ENCODE results near the gene CNNM3. TPM values are rescaled to one million over a fixed set of nuclear protein-coding genes. Genes with fewer than 3 reads are reported as not detected.

The CNNM3 gene
- total RNA-seq, 2 experiments from 2014 or later: 13.5 to 18.6 TPM

DNA sequence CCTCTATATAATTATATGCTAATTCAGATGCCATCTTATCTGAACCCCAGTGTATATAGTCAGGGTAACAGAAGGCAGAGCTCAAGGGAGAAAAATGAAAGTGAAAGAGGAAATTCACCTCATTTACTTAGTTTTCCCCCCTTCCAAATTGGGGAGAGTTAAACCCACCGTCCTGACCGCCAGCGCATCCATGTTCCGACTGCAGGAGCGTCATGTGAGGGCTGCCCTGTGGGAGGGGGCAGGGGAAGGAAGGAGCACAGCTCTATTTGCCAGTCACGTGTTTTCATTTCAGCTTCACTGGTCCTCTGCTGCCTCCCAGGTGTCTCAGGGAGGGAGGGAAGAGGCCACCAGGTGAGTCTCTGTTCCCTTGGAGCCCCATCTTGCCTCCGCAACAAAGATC, 42.1 kb upstream of the CNNM3 start:
- Histone ChIP-seq H4K20me1 (ENCODE audit: insufficient read depth, low read length) (no peaks in the 10 kb centered on the region), H3K4me3 (ENCODE audit: low read depth, low read length, poor library complexity, severe bottlenecking) (peak overlapping the region; percentile 65), H3K9me2 (ENCODE audit: insufficient read depth, low read length) (no peaks in the 10 kb centered on the region), H3K4me1 (ENCODE audit: insufficient read depth, low read length, poor library complexity, severe bottlenecking) (peaks cover 65% of the 10 kb centered on the region), H3K27ac (ENCODE audit: low read depth, low read length, poor library complexity, severe bottlenecking) (peak overlapping the region; percentile 58), H3K36me3 (ENCODE audit: insufficient read depth, low read length) (no peaks in the 10 kb centered on the region), H3K79me2 (ENCODE audit: insufficient read depth, low read depth, low read length) (peaks cover 11% of the 10 kb centered on the region; the same call in 1 of the 2 replicates), H3K4me2 (ENCODE audit: low read length) (peak overlapping the region; percentile 72), H3K9me3 (ENCODE audit: low read length) (no peaks in the 10 kb centered on the region), H2AFZ (ENCODE audit: low read length) (peak overlapping the region; percentile 56)
- peak; percentile 79 for DNase-seq (ENCODE audit: low spot score)
- BruUV-seq (replicated peaks): no TSS peak
- intact Hi-C loops (cut with micrococcal nuclease; ENCODE audit: unreplicated experiment): no loop called here
- ChIA-PET POLR2A (interaction anchor here (0.6 to 2.6 kb wide), 18 partner anchors 9 to 1954 kb away, joined by 3 to 44 read pairs (median 4); partner anchors contain the start of genes CNNM3 and CNNM4), CTCF (ENCODE audit: unreplicated experiment) (interaction anchor here (1.3 to 2.8 kb wide), 2 partner anchors 11 to 13 kb away, joined by 5 to 20 read pairs; partner anchors contain the start of gene CNNM4)
- TF ChIP-seq EZH2phosphoT487 (IDR thresholded peaks at IDR 0.05; ENCODE audit: borderline replicate concordance, low read depth, low read length): no peak
- TF ChIP-seq CTCF (conservative IDR thresholded peaks at IDR 0.05; ENCODE audit: low read length): no peak

DNA sequence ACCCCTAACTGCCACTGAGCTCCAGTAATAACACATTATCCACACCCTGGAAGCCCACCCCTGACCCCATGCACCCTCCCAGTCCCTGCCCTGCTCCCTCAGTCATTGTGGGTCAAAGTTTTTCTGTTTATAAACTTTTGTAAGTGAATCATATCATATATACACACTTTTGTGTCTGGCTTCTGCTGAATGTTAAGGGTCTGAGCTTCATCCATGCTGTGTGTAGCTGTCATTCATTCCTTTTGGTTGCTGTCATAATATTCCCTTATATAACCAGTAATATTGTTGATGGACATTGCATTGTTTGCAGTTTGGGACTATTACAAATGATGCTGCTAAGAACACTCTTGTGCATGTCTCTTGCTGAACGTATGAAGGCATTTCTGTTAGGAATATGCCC, 40.9 kb upstream of the CNNM3 start:
- CTCF ChIA-PET (ENCODE audit: unreplicated experiment): interaction anchor here (2.8 kb wide), 1 partner anchor 12 kb away, joined by 20 read pairs; no protein-coding TSS in a partner anchor
- H2AFZ ChIP-seq (ENCODE audit: low read length): no peak overlapping the region
- TF ChIP-seq CTCF (conservative IDR thresholded peaks at IDR 0.05; ENCODE audit: low read length) (no peak), EZH2phosphoT487 (IDR thresholded peaks at IDR 0.05; ENCODE audit: borderline replicate concordance, low read depth, low read length) (no peak)
- no TSS peak for BruUV-seq (replicated peaks)
- intact Hi-C loops (cut with micrococcal nuclease; ENCODE audit: unreplicated experiment): no loop called here
- peaks cover 11% of the 10 kb centered on the region; the same call in 1 of the 2 replicates for H3K79me2 ChIP-seq (ENCODE audit: insufficient read depth, low read depth, low read length)
- peak overlapping the region; percentile 58 for H3K27ac ChIP-seq (ENCODE audit: low read depth, low read length, poor library complexity, severe bottlenecking)
- POLR2A ChIA-PET: interaction anchor here (0.8 to 2.6 kb wide), 4 partner anchors 10 to 28 kb away, joined by 3 to 44 read pairs (median 12); partner anchors contain the start of gene CNNM4
- H3K9me3 ChIP-seq (ENCODE audit: low read length): no peaks in the 10 kb centered on the region
- H3K4me2 ChIP-seq (ENCODE audit: low read length): no peak overlapping the region
- no peaks in the 10 kb centered on the region for H3K36me3 ChIP-seq (ENCODE audit: insufficient read depth, low read length)
- no peak for DNase-seq (ENCODE audit: low spot score)
- no peaks in the 10 kb centered on the region for H3K9me2 ChIP-seq (ENCODE audit: insufficient read depth, low read length)
- H4K20me1 ChIP-seq (ENCODE audit: insufficient read depth, low read length): no peaks in the 10 kb centered on the region
- H3K4me3 ChIP-seq (ENCODE audit: low read depth, low read length, poor library complexity, severe bottlenecking): no peak overlapping the region
- peaks cover 58% of the 10 kb centered on the region for H3K4me1 ChIP-seq (ENCODE audit: insufficient read depth, low read length, poor library complexity, severe bottlenecking)

- Histone ChIP-seq H3K4me3 (ENCODE audit: low read depth, low read length, poor library complexity, severe bottlenecking) (no peak overlapping the region), H3K27ac (ENCODE audit: low read depth, low read length, poor library complexity, severe bottlenecking) (no peak overlapping the region), H3K9me3 (ENCODE audit: low read length) (no peaks in the 10 kb centered on the region), H3K4me1 (ENCODE audit: insufficient read depth, low read length, poor library complexity, severe bottlenecking) (no peaks in the 10 kb centered on the region), H2AFZ (ENCODE audit: low read length) (no peak overlapping the region), H3K9me2 (ENCODE audit: insufficient read depth, low read length) (no peaks in the 10 kb centered on the region), H3K36me3 (ENCODE audit: insufficient read depth, low read length) (no peaks in the 10 kb centered on the region), H3K79me2 (ENCODE audit: insufficient read depth, low read depth, low read length) (no peaks in the 10 kb centered on the region), H3K4me2 (ENCODE audit: low read length) (no peak overlapping the region), H4K20me1 (ENCODE audit: insufficient read depth, low read length) (no peaks in the 10 kb centered on the region)
- intact Hi-C loops (cut with micrococcal nuclease; ENCODE audit: unreplicated experiment): no loop called here
- no peak for TF ChIP-seq CTCF (conservative IDR thresholded peaks at IDR 0.05; ENCODE audit: low read length)
- no peak for TF ChIP-seq EZH2phosphoT487 (IDR thresholded peaks at IDR 0.05; ENCODE audit: borderline replicate concordance, low read depth, low read length)
- POLR2A ChIA-PET: no interaction called here
- CTCF ChIA-PET (ENCODE audit: unreplicated experiment): interaction anchor here (0.9 kb wide), 1 partner anchor 33 kb away, joined by 3 read pairs; the partner anchor contains the start of gene CNNM3
- no peak for DNase-seq (ENCODE audit: low spot score)
- no TSS peak for BruUV-seq (replicated peaks)
Observed at GRCh38 chr2:96783388-96783787, 32.7 kb upstream of the CNNM3 start.
